PC-3 (cell line): ENCODE results near the gene ADCYAP1R1.

ENCODE experiments used
- EZH2 ChIP-seq: fragments of 300-600 bp; sonication (generic); IDR thresholded peaks from one replicate; pipeline ENCODE4 v1.6.1; 2017; ENCODE audit warnings: antibody characterized with exemption, mild to moderate bottlenecking, low read length; ENCODE audit not compliant: unreplicated experiment
- EZH2phosphoT487 ChIP-seq: fragments of 300-600 bp; sonication (generic); IDR thresholded peaks from 2 replicates; pipeline ENCODE4 v1.6.1; 2018; ENCODE audit warnings: mild to moderate bottlenecking, antibody characterized with exemption, low read length, borderline replicate concordance
- TF ChIP-seq, protein P1 (sequence below): fragments of 300-600 bp; sonication (generic); conservative IDR thresholded peaks from 2 replicates; pipeline ENCODE4 v1.5.1; 2017; ENCODE audit warnings: antibody characterized with exemption, low read depth, mild to moderate bottlenecking, low read length

DNA sequence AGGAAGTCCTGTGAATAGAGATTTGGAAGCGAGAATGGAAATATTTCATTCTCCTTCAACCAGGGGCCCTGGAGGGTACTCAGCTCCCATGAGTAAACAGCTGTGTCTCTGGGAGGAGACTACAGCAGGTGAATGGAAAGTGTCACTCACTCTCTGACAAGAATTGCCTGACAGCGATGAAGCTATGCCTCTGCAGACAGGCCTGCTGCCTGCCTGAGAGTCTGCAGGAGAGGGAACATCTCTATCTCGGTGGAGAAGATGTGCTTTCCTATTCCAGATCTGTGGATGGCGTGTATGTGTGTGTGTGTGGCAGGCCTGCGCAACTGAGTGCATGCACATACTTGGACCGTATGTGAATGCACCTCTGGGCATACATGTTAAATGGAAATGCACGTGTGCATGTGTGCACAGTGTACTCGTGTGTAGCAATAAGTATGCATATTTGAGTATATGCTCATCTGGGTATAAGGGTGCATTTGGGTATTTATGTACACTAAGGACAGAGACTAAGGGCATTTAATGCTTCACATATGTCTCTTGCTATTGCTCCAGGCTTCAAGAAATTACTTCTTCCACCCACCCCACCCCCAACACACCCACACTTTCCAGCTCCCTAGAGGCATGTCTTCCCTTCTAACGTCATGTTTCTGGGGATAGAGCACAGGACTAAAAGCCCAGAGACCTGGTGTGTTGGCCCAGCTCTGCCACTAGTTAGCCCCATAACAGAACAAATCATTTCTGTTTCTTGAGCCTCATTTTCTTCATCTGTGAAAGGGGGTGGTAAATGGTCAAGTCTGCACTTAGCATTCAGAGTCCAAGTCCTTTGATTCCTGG is 4.6 kb upstream of the ADCYAP1R1 start:
- TF ChIP-seq EZH2phosphoT487 (no peak), EZH2 (no peak)
- TF ChIP-seq, protein P1, sequence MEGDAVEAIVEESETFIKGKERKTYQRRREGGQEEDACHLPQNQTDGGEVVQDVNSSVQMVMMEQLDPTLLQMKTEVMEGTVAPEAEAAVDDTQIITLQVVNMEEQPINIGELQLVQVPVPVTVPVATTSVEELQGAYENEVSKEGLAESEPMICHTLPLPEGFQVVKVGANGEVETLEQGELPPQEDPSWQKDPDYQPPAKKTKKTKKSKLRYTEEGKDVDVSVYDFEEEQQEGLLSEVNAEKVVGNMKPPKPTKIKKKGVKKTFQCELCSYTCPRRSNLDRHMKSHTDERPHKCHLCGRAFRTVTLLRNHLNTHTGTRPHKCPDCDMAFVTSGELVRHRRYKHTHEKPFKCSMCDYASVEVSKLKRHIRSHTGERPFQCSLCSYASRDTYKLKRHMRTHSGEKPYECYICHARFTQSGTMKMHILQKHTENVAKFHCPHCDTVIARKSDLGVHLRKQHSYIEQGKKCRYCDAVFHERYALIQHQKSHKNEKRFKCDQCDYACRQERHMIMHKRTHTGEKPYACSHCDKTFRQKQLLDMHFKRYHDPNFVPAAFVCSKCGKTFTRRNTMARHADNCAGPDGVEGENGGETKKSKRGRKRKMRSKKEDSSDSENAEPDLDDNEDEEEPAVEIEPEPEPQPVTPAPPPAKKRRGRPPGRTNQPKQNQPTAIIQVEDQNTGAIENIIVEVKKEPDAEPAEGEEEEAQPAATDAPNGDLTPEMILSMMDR: no peak
